CD4-positive, alpha-beta T cell (primary cell): Measurements from ENCODE around the gene BEND5. TPM values are rescaled to one million over a fixed set of nuclear protein-coding genes. Genes with fewer than 3 reads are reported as not detected.
A peak's percentile ranks its signal among the peaks of the same experiment; 100 is the strongest.

ENCODE experiments used
- ATAC-seq: fragments of 200-7000 bp; cut with Tn5 transposase; one replicate; pipeline ENCODE4 v1.10.0; 2022; ENCODE audit warnings: mild to moderate bottlenecking; ENCODE audit not compliant: poor library complexity
- CTCF ChIA-PET: fragments of 350-600 bp; sonication (Branson Sonifier 250); formaldehyde crosslinking; loops from one replicate; lab custom pipeline; 2021; ENCODE audit warnings: antibody characterized with exemption, inconsistent platforms; lab: Charles Lee
- POLR2A ChIA-PET: fragments of 350-600 bp; sonication (Branson Sonifier 250); formaldehyde crosslinking; loops from one replicate; lab custom pipeline; 2021; ENCODE audit warnings: antibody characterized with exemption, inconsistent platforms; lab: Charles Lee
- DNase-seq, 14 experiments: peaks; one replicate each; pipeline ENCODE4 v3.0.0-alpha.2; 2013 to 2020; ENCODE audit warnings: mixed read lengths in 2 of 14
- H3K27ac ChIP-seq, 2 donors: one replicate each; pipeline versions ENCODE4 v1.5.1 to v1.7.0; 2013; ENCODE audit warnings: low read length in 2 of 2, low read depth in 1 of 2, mild to moderate bottlenecking in 1 of 2
- H3K27me3 ChIP-seq, 2 experiments: 1 replicate in 1 of 2; 2 replicates in 1 of 2; pipeline versions ENCODE4 v1.6.1 to v1.7.0; 2013; ENCODE audit warnings: low read length in 2 of 2, control low read depth in 1 of 2, mild to moderate bottlenecking in 1 of 2, moderate library complexity in 1 of 2; ENCODE audit not compliant: insufficient read depth in 2 of 2, control insufficient read depth in 1 of 2
- H3K36me3 ChIP-seq: one replicate; pipeline ENCODE4 v1.6.1; 2013; ENCODE audit warnings: low read length, control low read depth; ENCODE audit not compliant: insufficient read depth
- H3K4me1 ChIP-seq: one replicate; pipeline ENCODE4 v1.6.1; 2013; ENCODE audit warnings: low read length, control low read depth; ENCODE audit not compliant: insufficient read depth
- H3K4me3 ChIP-seq: one replicate; pipeline ENCODE4 v1.5.1; 2013; ENCODE audit warnings: mild to moderate bottlenecking, low read length, moderate library complexity
- H3K9me3 ChIP-seq, 2 experiments: 1 replicate in 1 of 2; 2 replicates in 1 of 2; pipeline versions ENCODE4 v1.6.1 to v1.7.0; 2013; ENCODE audit warnings: low read length in 2 of 2, mild to moderate bottlenecking in 2 of 2, control low read depth in 1 of 2, moderate library complexity in 1 of 2; ENCODE audit not compliant: control insufficient read depth in 1 of 2, insufficient read depth in 1 of 2
- H3K27ac Mint-ChIP-seq: one replicate; pipeline ENCODE4 v1.8.0; 2020; ENCODE audit warnings: mixed read lengths
- H3K27me3 Mint-ChIP-seq: one replicate; pipeline ENCODE4 v1.8.0; 2021; ENCODE audit warnings: mixed read lengths
- H3K36me3 Mint-ChIP-seq: one replicate; pipeline ENCODE4 v1.8.0; 2021; ENCODE audit warnings: low read depth, mixed read lengths
- H3K4me1 Mint-ChIP-seq: one replicate; pipeline ENCODE4 v1.8.0; 2021; ENCODE audit warnings: low read depth, mixed read lengths
- H3K4me3 Mint-ChIP-seq: one replicate; pipeline ENCODE4 v1.8.0; 2020; ENCODE audit warnings: mild to moderate bottlenecking, mixed read lengths
- H3K9me3 Mint-ChIP-seq: one replicate; pipeline ENCODE4 v1.8.0; 2020; ENCODE audit warnings: mixed read lengths
- intact Hi-C, 2 experiments: fragments of 100-400 bp; cut with DNase I in 1 of 2; cut with micrococcal nuclease in 1 of 2; formaldehyde crosslinking; loops; one replicate each; pipeline versions ENCODE4 v1.15.1 to v1.9.0; 2023 to 2025; cut with DNase I, micrococcal nuclease
- total RNA-seq, 174 experiments: library from RNA in 2 of 174; stranded (reverse) in 2 of 174; gene quantifications; one replicate each; pipeline ENCODE4 v1.2.3 and lab custom pipeline; 2021 to 2026
- TF ChIP-seq, protein P1 (sequence below): fragments of 200-600 bp; IDR thresholded peaks from one replicate; pipeline ENCODE4 v1.8.0; 2022; ENCODE audit warnings: antibody characterized with exemption, mild to moderate bottlenecking

Gene BEND5
- total RNA-seq, 2 experiments from 2014 or later: 5.6 to 5.7 TPM

DNA sequence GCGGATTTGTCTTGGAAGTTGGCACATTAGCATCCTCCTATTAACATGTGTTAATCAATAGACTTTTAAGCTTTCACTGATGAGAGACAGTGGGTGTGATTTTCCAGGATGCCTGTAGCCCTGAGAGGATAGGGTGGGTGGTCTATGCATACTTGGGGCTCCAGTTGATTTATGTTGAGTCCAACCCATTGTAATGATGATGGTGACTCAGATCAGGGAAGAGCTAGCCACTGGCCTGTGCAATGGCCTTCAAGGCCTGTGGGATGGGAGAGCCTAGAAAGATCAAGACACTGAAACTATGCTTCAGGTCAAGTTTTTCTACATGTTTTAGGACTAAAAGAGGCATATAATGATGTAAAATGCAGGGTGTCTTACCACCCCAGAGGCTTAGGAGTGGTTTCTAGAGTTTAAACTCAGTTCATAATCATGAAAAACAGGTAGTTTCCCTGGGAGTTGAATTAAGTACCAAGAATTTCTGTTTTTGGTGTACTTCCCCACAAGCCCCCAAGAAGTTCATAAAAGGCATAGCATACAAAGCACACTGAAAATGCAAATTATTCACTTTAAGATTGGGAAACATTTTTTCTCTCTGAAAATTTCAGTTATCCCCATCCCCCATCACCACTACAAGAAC, 19.9 kb downstream of the BEND5 start:
- DNase-seq (no peak), ATAC-seq (no peak)
- Mint-ChIP-seq H3K36me3 (peaks cover 75% of the 10 kb centered on the region), H3K4me1 (no peaks in the 10 kb centered on the region), H3K27me3 (no peaks in the 10 kb centered on the region), H3K9me3 (no peaks in the 10 kb centered on the region), H3K27ac (no peak overlapping the region), H3K4me3 (no peak overlapping the region)
- Histone ChIP-seq H3K36me3 (no peaks in the 10 kb centered on the region), H3K27me3 (no peaks in the 10 kb centered on the region), H3K4me1 (no peaks in the 10 kb centered on the region), H3K4me3 (no peak overlapping the region), H3K9me3 (peaks cover 0 to 6% of the 10 kb centered on the region in 2 experiments), H3K27ac (no peak overlapping the region)
- ChIA-PET CTCF (no interaction called here), POLR2A (no interaction called here)
- TF ChIP-seq, protein P1, sequence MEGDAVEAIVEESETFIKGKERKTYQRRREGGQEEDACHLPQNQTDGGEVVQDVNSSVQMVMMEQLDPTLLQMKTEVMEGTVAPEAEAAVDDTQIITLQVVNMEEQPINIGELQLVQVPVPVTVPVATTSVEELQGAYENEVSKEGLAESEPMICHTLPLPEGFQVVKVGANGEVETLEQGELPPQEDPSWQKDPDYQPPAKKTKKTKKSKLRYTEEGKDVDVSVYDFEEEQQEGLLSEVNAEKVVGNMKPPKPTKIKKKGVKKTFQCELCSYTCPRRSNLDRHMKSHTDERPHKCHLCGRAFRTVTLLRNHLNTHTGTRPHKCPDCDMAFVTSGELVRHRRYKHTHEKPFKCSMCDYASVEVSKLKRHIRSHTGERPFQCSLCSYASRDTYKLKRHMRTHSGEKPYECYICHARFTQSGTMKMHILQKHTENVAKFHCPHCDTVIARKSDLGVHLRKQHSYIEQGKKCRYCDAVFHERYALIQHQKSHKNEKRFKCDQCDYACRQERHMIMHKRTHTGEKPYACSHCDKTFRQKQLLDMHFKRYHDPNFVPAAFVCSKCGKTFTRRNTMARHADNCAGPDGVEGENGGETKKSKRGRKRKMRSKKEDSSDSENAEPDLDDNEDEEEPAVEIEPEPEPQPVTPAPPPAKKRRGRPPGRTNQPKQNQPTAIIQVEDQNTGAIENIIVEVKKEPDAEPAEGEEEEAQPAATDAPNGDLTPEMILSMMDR: no peak
- intact Hi-C loops: no loop called here

DNA sequence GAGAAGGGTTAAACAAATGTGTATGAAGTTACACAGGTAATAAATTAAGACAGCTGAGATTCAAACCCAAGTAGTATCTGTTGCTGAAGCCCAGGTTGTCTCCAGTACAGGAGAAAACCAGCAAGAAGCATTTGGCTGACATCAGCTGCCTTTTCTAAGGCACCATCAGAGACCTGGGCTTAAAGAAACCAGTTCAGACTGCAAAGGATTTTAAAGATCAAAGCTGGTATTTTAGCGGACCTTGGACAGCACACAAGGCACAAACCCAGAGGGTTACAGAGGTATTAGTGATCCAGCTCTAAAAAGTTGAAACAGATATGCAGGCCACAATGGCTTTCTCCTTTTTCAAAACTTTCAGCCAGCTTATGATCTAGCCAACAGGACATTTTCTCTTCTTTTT, 23.4 kb downstream of the BEND5 start:
- Mint-ChIP-seq H3K27me3 (no peaks in the 10 kb centered on the region), H3K4me3 (no peak overlapping the region), H3K27ac (no peak overlapping the region), H3K36me3 (peaks cover 51% of the 10 kb centered on the region), H3K4me1 (no peaks in the 10 kb centered on the region), H3K9me3 (no peaks in the 10 kb centered on the region)
- no peaks in the 10 kb centered on the region for H3K4me1 ChIP-seq
- no peaks in the 10 kb centered on the region for H3K36me3 ChIP-seq
- TF ChIP-seq, protein P1: no peak
- ChIA-PET POLR2A (no interaction called here), CTCF (no interaction called here)
- no peaks in the 10 kb centered on the region for H3K27me3 ChIP-seq
- no peak for ATAC-seq
- no peak for DNase-seq
- H3K9me3 ChIP-seq: no peaks in the 10 kb centered on the region
- intact Hi-C loops: no loop called here
- H3K27ac ChIP-seq: no peak overlapping the region
- H3K4me3 ChIP-seq: no peak overlapping the region

DNA sequence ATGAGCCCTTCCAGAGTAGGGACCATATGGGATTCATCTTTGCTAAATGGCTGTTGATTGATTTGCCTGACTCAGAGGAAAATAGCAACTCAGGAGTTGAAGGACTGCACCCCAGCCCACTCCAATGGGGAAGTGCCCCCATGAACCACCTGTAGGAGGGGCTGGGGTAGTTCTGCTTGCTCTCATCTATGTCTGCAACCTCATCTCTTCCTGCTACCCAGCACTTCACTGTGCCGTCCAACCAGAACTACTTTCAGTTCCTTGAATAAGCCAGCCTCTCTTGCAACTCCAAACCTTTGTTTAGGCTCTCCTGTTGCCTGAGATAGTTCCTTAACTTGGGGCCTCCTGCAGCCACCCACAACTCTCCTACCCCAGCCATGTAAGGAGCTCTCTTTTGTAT, 26.6 kb downstream of the BEND5 start:
- Mint-ChIP-seq H3K36me3 (peaks cover 34% of the 10 kb centered on the region), H3K4me3 (no peak overlapping the region), H3K27me3 (no peaks in the 10 kb centered on the region), H3K4me1 (no peaks in the 10 kb centered on the region), H3K9me3 (no peaks in the 10 kb centered on the region), H3K27ac (no peak overlapping the region)
- TF ChIP-seq, protein P1: no peak
- Histone ChIP-seq H3K4me1 (no peaks in the 10 kb centered on the region), H3K36me3 (no peaks in the 10 kb centered on the region), H3K9me3 (no peaks in the 10 kb centered on the region), H3K27me3 (no peaks in the 10 kb centered on the region), H3K27ac (no peak overlapping the region), H3K4me3 (no peak overlapping the region)
- DNase-seq (peak in 2 of 14 experiments; percentile 12 to 14), ATAC-seq (no peak)
- intact Hi-C loops: no loop called here
- ChIA-PET POLR2A (no interaction called here), CTCF (no interaction called here)
